ENCODE data around the gene ZNF302. TPM values are rescaled to one million over a fixed set of nuclear protein-coding genes. Genes with fewer than 3 reads are reported as not detected.
"Not testable (repeated sequence)": the region's sequence is repeated elsewhere in the genome, so short reads cannot be mapped to it uniquely, and the experiment has no call there.

The ZNF302 gene
- polyA plus RNA-seq, 2 donors = 5.9 to 11.1 TPM

- no peaks in the 10 kb centered on the region for H3K4me1 ChIP-seq (ENCODE audit: control insufficient read depth in 2 of 2, insufficient read depth in 2 of 2, low read length in 1 of 2)
- no peaks in the 10 kb centered on the region for H3K36me3 ChIP-seq (ENCODE audit: control insufficient read depth in 2 of 2, insufficient read depth in 2 of 2, low read length in 1 of 2)
- WGBS, 2 donors = 66 to 67% methylated on average over 2 of the region's 2 CpGs
- no peak overlapping the region for H3K27ac ChIP-seq (ENCODE audit: low read depth in 2 of 2, low read length in 1 of 2)
- no peak overlapping the region for H3K4me3 ChIP-seq (ENCODE audit: low read depth in 1 of 2, low read length in 2 of 2)
- no peaks in the 10 kb centered on the region for H3K27me3 ChIP-seq (ENCODE audit: control insufficient read depth in 1 of 2, insufficient read depth in 2 of 2, low read length in 2 of 2)
- no peaks in the 10 kb centered on the region for H3K9me3 ChIP-seq (ENCODE audit: control insufficient read depth in 2 of 2, insufficient read depth in 1 of 2, low read depth in 1 of 2, low read length in 1 of 2)
Observed at GRCh38 chr19:34655651-34656050, 21.8 kb upstream of the ZNF302 start.

- Histone ChIP-seq H3K27ac (ENCODE audit: low read depth in 2 of 2, low read length in 1 of 2) (no peak overlapping the region), H3K9me3 (ENCODE audit: control insufficient read depth in 2 of 2, insufficient read depth in 1 of 2, low read depth in 1 of 2, low read length in 1 of 2) (no peaks in the 10 kb centered on the region)
- WGBS, 2 donors = 75 to 85% methylated on average over 3 of the region's 3 CpGs
Observed at GRCh38 chr19:34661357-34661756, 16.1 kb upstream of the ZNF302 start.

GRCh38 chr19:34662919-34663318 is 14.6 kb upstream of the ZNF302 start:
- no peaks in the 10 kb centered on the region for H3K27me3 ChIP-seq (ENCODE audit: control insufficient read depth in 1 of 2, insufficient read depth in 2 of 2, low read length in 2 of 2)
- H3K27ac ChIP-seq (ENCODE audit: low read depth in 2 of 2, low read length in 1 of 2) = no peak overlapping the region
- no peak overlapping the region for H3K4me3 ChIP-seq (ENCODE audit: low read depth in 1 of 2, low read length in 2 of 2)
- 48 to 49% methylated on average over 5 of the region's 5 CpGs for WGBS, 2 donors
- H3K9me3 ChIP-seq (ENCODE audit: control insufficient read depth in 2 of 2, insufficient read depth in 1 of 2, low read depth in 1 of 2, low read length in 1 of 2) = no peaks in the 10 kb centered on the region
- H3K4me1 ChIP-seq (ENCODE audit: control insufficient read depth in 2 of 2, insufficient read depth in 2 of 2, low read length in 1 of 2) = no peaks in the 10 kb centered on the region
- no peaks in the 10 kb centered on the region for H3K36me3 ChIP-seq (ENCODE audit: control insufficient read depth in 2 of 2, insufficient read depth in 2 of 2, low read length in 1 of 2)

More at GRCh38 chr19:34661357-34661756, 16.1 kb upstream of the ZNF302 start:
- no peak overlapping the region for H3K4me3 ChIP-seq (ENCODE audit: low read depth in 1 of 2, low read length in 2 of 2)
- no peaks in the 10 kb centered on the region for H3K36me3 ChIP-seq (ENCODE audit: control insufficient read depth in 2 of 2, insufficient read depth in 2 of 2, low read length in 1 of 2)
- no peaks in the 10 kb centered on the region for H3K27me3 ChIP-seq (ENCODE audit: control insufficient read depth in 1 of 2, insufficient read depth in 2 of 2, low read length in 2 of 2)
- H3K4me1 ChIP-seq (ENCODE audit: control insufficient read depth in 2 of 2, insufficient read depth in 2 of 2, low read length in 1 of 2) = no peaks in the 10 kb centered on the region

- Histone ChIP-seq H3K36me3 (ENCODE audit: control insufficient read depth in 2 of 2, insufficient read depth in 2 of 2, low read length in 1 of 2) (no peaks in the 10 kb centered on the region), H3K4me3 (ENCODE audit: low read depth in 1 of 2, low read length in 2 of 2) (no peak overlapping the region), H3K27ac (ENCODE audit: low read depth in 2 of 2, low read length in 1 of 2) (no peak overlapping the region), H3K9me3 (ENCODE audit: control insufficient read depth in 2 of 2, insufficient read depth in 1 of 2, low read depth in 1 of 2, low read length in 1 of 2) (no peaks in the 10 kb centered on the region), H3K27me3 (ENCODE audit: control insufficient read depth in 1 of 2, insufficient read depth in 2 of 2, low read length in 2 of 2) (no peaks in the 10 kb centered on the region), H3K4me1 (ENCODE audit: control insufficient read depth in 2 of 2, insufficient read depth in 2 of 2, low read length in 1 of 2) (no peaks in the 10 kb centered on the region)
- WGBS, 2 donors = 62 to 72% methylated on average over 3 of the region's 3 CpGs
Observed at GRCh38 chr19:34664168-34664567, 13.3 kb upstream of the ZNF302 start.

- H3K9me3 ChIP-seq (ENCODE audit: control insufficient read depth in 2 of 2, insufficient read depth in 1 of 2, low read depth in 1 of 2, low read length in 1 of 2) = no peaks in the 10 kb centered on the region
- no peak overlapping the region for H3K4me3 ChIP-seq (ENCODE audit: low read depth in 1 of 2, low read length in 2 of 2)
- 87 to 92% methylated on average over 6 of the region's 6 CpGs for WGBS, 2 donors
- H3K36me3 ChIP-seq (ENCODE audit: control insufficient read depth in 2 of 2, insufficient read depth in 2 of 2, low read length in 1 of 2) = no peaks in the 10 kb centered on the region
- no peaks in the 10 kb centered on the region for H3K27me3 ChIP-seq (ENCODE audit: control insufficient read depth in 1 of 2, insufficient read depth in 2 of 2, low read length in 2 of 2)
- H3K4me1 ChIP-seq (ENCODE audit: control insufficient read depth in 2 of 2, insufficient read depth in 2 of 2, low read length in 1 of 2) = peaks cover 0 to 2% of the 10 kb centered on the region in 2 donors
- H3K27ac ChIP-seq (ENCODE audit: low read depth in 2 of 2, low read length in 1 of 2) = no peak overlapping the region
Observed at GRCh38 chr19:34664870-34665269, 12.6 kb upstream of the ZNF302 start.

GRCh38 chr19:34665275-34665674 is 12.2 kb upstream of the ZNF302 start:
- not testable (repeated sequence) for H3K36me3 ChIP-seq (ENCODE audit: control insufficient read depth in 2 of 2, insufficient read depth in 2 of 2, low read length in 1 of 2); H3K4me1 ChIP-seq (ENCODE audit: control insufficient read depth in 2 of 2, insufficient read depth in 2 of 2, low read length in 1 of 2); H3K27me3 ChIP-seq (ENCODE audit: control insufficient read depth in 1 of 2, insufficient read depth in 2 of 2, low read length in 2 of 2); H3K27ac ChIP-seq (ENCODE audit: low read depth in 2 of 2, low read length in 1 of 2); H3K4me3 ChIP-seq (ENCODE audit: low read depth in 1 of 2, low read length in 2 of 2); H3K9me3 ChIP-seq (ENCODE audit: control insufficient read depth in 2 of 2, insufficient read depth in 1 of 2, low read depth in 1 of 2, low read length in 1 of 2)
- WGBS, 2 donors = 76 to 78% methylated on average over 4 of the region's 4 CpGs

- Histone ChIP-seq H3K36me3 (ENCODE audit: control insufficient read depth in 2 of 2, insufficient read depth in 2 of 2, low read length in 1 of 2) (no peaks in the 10 kb centered on the region), H3K27me3 (ENCODE audit: control insufficient read depth in 1 of 2, insufficient read depth in 2 of 2, low read length in 2 of 2) (no peaks in the 10 kb centered on the region), H3K4me1 (ENCODE audit: control insufficient read depth in 2 of 2, insufficient read depth in 2 of 2, low read length in 1 of 2) (peaks cover 0 to 2% of the 10 kb centered on the region in 2 donors), H3K4me3 (ENCODE audit: low read depth in 1 of 2, low read length in 2 of 2) (no peak overlapping the region), H3K27ac (ENCODE audit: low read depth in 2 of 2, low read length in 1 of 2) (no peak overlapping the region), H3K9me3 (ENCODE audit: control insufficient read depth in 2 of 2, insufficient read depth in 1 of 2, low read depth in 1 of 2, low read length in 1 of 2) (no peaks in the 10 kb centered on the region)
- 95 to 97% methylated on average over 25 of the region's 25 CpGs for WGBS, 2 donors
Observed at GRCh38 chr19:34666200-34666957, 11.1 kb upstream of the ZNF302 start.

GRCh38 chr19:34666958-34667265 is 10.6 kb upstream of the ZNF302 start:
- WGBS, 2 donors = 85 to 87% methylated on average over 9 of the region's 9 CpGs
- Histone ChIP-seq H3K9me3 (ENCODE audit: control insufficient read depth in 2 of 2, insufficient read depth in 1 of 2, low read depth in 1 of 2, low read length in 1 of 2) (no peaks in the 10 kb centered on the region), H3K36me3 (ENCODE audit: control insufficient read depth in 2 of 2, insufficient read depth in 2 of 2, low read length in 1 of 2) (no peaks in the 10 kb centered on the region), H3K4me1 (ENCODE audit: control insufficient read depth in 2 of 2, insufficient read depth in 2 of 2, low read length in 1 of 2) (peaks cover 0 to 2% of the 10 kb centered on the region in 2 donors), H3K4me3 (ENCODE audit: low read depth in 1 of 2, low read length in 2 of 2) (no peak overlapping the region), H3K27me3 (ENCODE audit: control insufficient read depth in 1 of 2, insufficient read depth in 2 of 2, low read length in 2 of 2) (no peaks in the 10 kb centered on the region), H3K27ac (ENCODE audit: low read depth in 2 of 2, low read length in 1 of 2) (no peak overlapping the region)

- peak overlapping the region in 1 of 2 donors; percentile 37 for H3K4me3 ChIP-seq (ENCODE audit: low read depth in 1 of 2, low read length in 2 of 2)
- WGBS, 2 donors = 52 to 57% methylated on average over 17 of the region's 17 CpGs
- H3K9me3 ChIP-seq (ENCODE audit: control insufficient read depth in 2 of 2, insufficient read depth in 1 of 2, low read depth in 1 of 2, low read length in 1 of 2) = no peaks in the 10 kb centered on the region
- no peak overlapping the region for H3K27ac ChIP-seq (ENCODE audit: low read depth in 2 of 2, low read length in 1 of 2)
- H3K36me3 ChIP-seq (ENCODE audit: control insufficient read depth in 2 of 2, insufficient read depth in 2 of 2, low read length in 1 of 2) = no peaks in the 10 kb centered on the region
- H3K4me1 ChIP-seq (ENCODE audit: control insufficient read depth in 2 of 2, insufficient read depth in 2 of 2, low read length in 1 of 2) = peaks cover 0 to 2% of the 10 kb centered on the region in 2 donors
- H3K27me3 ChIP-seq (ENCODE audit: control insufficient read depth in 1 of 2, insufficient read depth in 2 of 2, low read length in 2 of 2) = no peaks in the 10 kb centered on the region
Observed at GRCh38 chr19:34667349-34668076, 10.0 kb upstream of the ZNF302 start.
